ENCODE results near the gene RASGRP1.

The RASGRP1 gene

GRCh38 chr15:38503496-38503895 is 61.1 kb downstream of the RASGRP1 start:
- DNase-seq, result no peak

GRCh38 chr15:38499651-38500050 is 65.0 kb downstream of the RASGRP1 start:
- DNase-seq, result no peak

- no peak for DNase-seq
Measured at GRCh38 chr15:38496151-38496550, 68.5 kb downstream of the RASGRP1 start.

- no peak for DNase-seq
Measured at GRCh38 chr15:38490242-38490922, 74.2 kb downstream of the RASGRP1 start.

- no peak for DNase-seq
Measured at GRCh38 chr15:38487378-38487777, 77.2 kb downstream of the RASGRP1 start.

- DNase-seq, result no peak
Measured at GRCh38 chr15:38486936-38487335, 77.7 kb downstream of the RASGRP1 start.

GRCh38 chr15:38482572-38482971 is 82.0 kb downstream of the RASGRP1 start:
- DNase-seq, result no peak

- no peak for DNase-seq
Measured at GRCh38 chr15:38481761-38482160, 82.9 kb downstream of the RASGRP1 start.

GRCh38 chr15:38481113-38481512 is 83.5 kb downstream of the RASGRP1 start:
- no peak for DNase-seq

- DNase-seq, result no peak
Measured at GRCh38 chr15:38479756-38480155, 84.9 kb downstream of the RASGRP1 start.

- DNase-seq, result no peak
Measured at GRCh38 chr15:38479266-38479665, 85.3 kb downstream of the RASGRP1 start.

GRCh38 chr15:38477637-38478036 is 87.0 kb downstream of the RASGRP1 start:
- DNase-seq, result no peak

- no peak for DNase-seq
Measured at GRCh38 chr15:38476120-38476519, 88.5 kb downstream of the RASGRP1 start.

- no peak for DNase-seq
Measured at GRCh38 chr15:38475361-38475760, 89.3 kb downstream of the RASGRP1 start.

GRCh38 chr15:38474155-38474757 is 90.4 kb downstream of the RASGRP1 start:
- DNase-seq, result no peak

- DNase-seq, result no peak
Measured at GRCh38 chr15:38471974-38472373, 92.6 kb downstream of the RASGRP1 start.

GRCh38 chr15:38470816-38471215 is 93.8 kb downstream of the RASGRP1 start:
- DNase-seq, result no peak

- no peak for DNase-seq
Measured at GRCh38 chr15:38464675-38465074, 99.9 kb downstream of the RASGRP1 start.

- no peak for DNase-seq
Measured at GRCh38 chr15:38463893-38464292, 100.7 kb downstream of the RASGRP1 start.

GRCh38 chr15:38461066-38461833 is 103.4 kb downstream of the RASGRP1 start:
- no peak for DNase-seq

GRCh38 chr15:38460543-38460942 is 104.1 kb downstream of the RASGRP1 start:
- DNase-seq, result no peak

GRCh38 chr15:38459480-38459879 is 105.1 kb downstream of the RASGRP1 start:
- no peak for DNase-seq

GRCh38 chr15:38458646-38459045 is 106.0 kb downstream of the RASGRP1 start:
- no peak for DNase-seq

GRCh38 chr15:38455092-38455491 is 109.5 kb downstream of the RASGRP1 start:
- no peak for DNase-seq

Data from right forelimb (tissue), 1 donor.